A549 (cell line): ENCODE results near the gene PDLIM7. TPM values are rescaled to one million over a fixed set of nuclear protein-coding genes. Genes with fewer than 3 reads are reported as not detected.

Source experiments
- ATAC-seq, 2 experiments: fragments of 200-7000 bp in 1 of 2; fragments of >200 bp in 1 of 2; cut with Nextera tagmentation in 1 of 2; cut with Tn5 transposase in 1 of 2; 3 replicates each; pipeline versions ENCODE4 v1.8.0 to v1.9.1; 2018 to 2020; ENCODE audit warnings: mild to moderate bottlenecking in 1 of 2, moderate library complexity in 1 of 2
- CTCF ChIA-PET: fragments of 300-600 bp; sonication (Branson Sonifier 250); formaldehyde crosslinking; extraction: SDS; loops from one replicate; lab custom pipeline; 2021; ENCODE audit warnings: antibody characterized with exemption, inconsistent platforms; lab: Yijun Ruan, JAX
- POLR2A ChIA-PET: fragments of 350-600 bp; formaldehyde crosslinking; extraction: SDS; loops from one replicate; lab custom pipeline; 2021; ENCODE audit warnings: antibody characterized with exemption, inconsistent platforms; lab: Yijun Ruan, JAX
- DNase-seq, 2 experiments: peaks; one replicate each; pipeline versions ENCODE4 v3.0.0 to v3.0.0-alpha.2; 2011 to 2016; ENCODE audit warnings: low read depth in 1 of 2, low spot score in 1 of 2
- FAIRE-seq: peaks from 2 replicates; lab custom pipeline; 2011; peaks lifted over from hg19 to GRCh38; lab: Jason Lieb, UNC
- H3K27ac ChIP-seq, 2 experiments: fragments of >200 bp; sonication (Bioruptor Twin); formaldehyde crosslinking; 3 replicates each; pipeline ENCODE4 v1.5.1; 2016 to 2017
- H3K4me1 ChIP-seq: fragments of >200 bp; sonication (Bioruptor Twin); formaldehyde crosslinking; 3 replicates; pipeline ENCODE4 v1.6.1; 2016
- H3K4me2 ChIP-seq: fragments of >200 bp; sonication (Bioruptor Twin); formaldehyde crosslinking; 3 replicates; pipeline ENCODE4 v1.6.1; 2016
- H3K4me3 ChIP-seq: fragments of >200 bp; sonication (Bioruptor Twin); formaldehyde crosslinking; 3 replicates; pipeline ENCODE4 v1.5.1; 2016
- H3K9me3 ChIP-seq: fragments of >200 bp; sonication (Bioruptor Twin); formaldehyde crosslinking; 3 replicates; pipeline ENCODE4 v1.6.1; 2016
- CBX2 ChIP-seq: fragments of 200-600 bp; sonication (generic); IDR thresholded peaks from 2 replicates; pipeline ENCODE4 v1.6.1; 2016; ENCODE audit warnings: low read depth, mild to moderate bottlenecking, borderline replicate concordance
- CBX8 ChIP-seq: fragments of 200-600 bp; sonication (generic); IDR thresholded peaks from 2 replicates; pipeline ENCODE4 v1.6.1; 2016
- CEBPB ChIP-seq, 2 experiments: fragments of >200 bp in 1 of 2; sonication (Bioruptor Twin) in 1 of 2; formaldehyde crosslinking in 1 of 2; IDR thresholded peaks; 2 replicates each; pipeline ENCODE4 v1.6.1; 2012 to 2016
- CHD4 ChIP-seq: fragments of 200-600 bp; sonication (generic); IDR thresholded peaks from 2 replicates; pipeline ENCODE4 v1.6.1; 2016; ENCODE audit warnings: antibody characterized with exemption, mild to moderate bottlenecking, borderline replicate concordance
- EHMT2 ChIP-seq: fragments of 200-600 bp; sonication (generic); IDR thresholded peaks from 2 replicates; pipeline ENCODE4 v1.6.1; 2016; ENCODE audit warnings: antibody characterized with exemption, low read depth, mild to moderate bottlenecking, moderate library complexity
- ESRRA ChIP-seq: fragments of 150-350 bp; IDR thresholded peaks from 2 replicates; pipeline ENCODE4 v1.6.1; 2014; ENCODE audit warnings: mild to moderate bottlenecking, low read length, borderline replicate concordance
- FOSL2 ChIP-seq, 2 experiments: fragments of 450-650 bp in 1 of 2; fragments of >200 bp in 1 of 2; sonication (Bioruptor Twin) in 1 of 2; formaldehyde crosslinking; IDR thresholded peaks; 2 replicates each; pipeline versions ENCODE4 v1.5.0 to v1.6.1; 2016 to 2020; ENCODE audit warnings: mild to moderate bottlenecking in 1 of 2, moderate library complexity in 1 of 2
- GATA3 ChIP-seq: IDR thresholded peaks from 2 replicates; pipeline ENCODE4 v1.6.1; 2012; ENCODE audit warnings: borderline replicate concordance
- HOXB5 ChIP-seq: fragments of 250-450 bp; sonication (Bioruptor Pico); IDR thresholded peaks from 2 replicates; pipeline ENCODE4 v1.5.0; 2020; ENCODE audit warnings: mild to moderate bottlenecking, moderate library complexity
- JUNB ChIP-seq: fragments of >200 bp; sonication (Bioruptor Twin); formaldehyde crosslinking; IDR thresholded peaks from 2 replicates; pipeline ENCODE4 v1.6.1; 2016
- KDM1A ChIP-seq: fragments of 200-600 bp; sonication (generic); IDR thresholded peaks from 2 replicates; pipeline ENCODE4 v1.6.1; 2016; ENCODE audit warnings: low read depth, mild to moderate bottlenecking
- MAFK ChIP-seq: fragments of 450-650 bp; IDR thresholded peaks from 2 replicates; pipeline ENCODE4 v1.6.1; 2014; ENCODE audit not compliant: partially characterized antibody
- MYC ChIP-seq: IDR thresholded peaks from 2 replicates; pipeline ENCODE4 v1.6.1; 2012; ENCODE audit warnings: mild to moderate bottlenecking, inconsistent platforms, low read length, improper control_type of control experiment, borderline replicate concordance
- PHF8 ChIP-seq: fragments of 200-600 bp; sonication (generic); IDR thresholded peaks from 2 replicates; pipeline ENCODE4 v1.6.1; 2016; ENCODE audit warnings: low read depth, mild to moderate bottlenecking, antibody characterized with exemption, moderate library complexity, borderline replicate concordance
- POLR2A ChIP-seq: IDR thresholded peaks from 2 replicates; pipeline ENCODE4 v1.6.1; 2012; ENCODE audit warnings: mild to moderate bottlenecking, low read length
- SMC3 ChIP-seq: fragments of >200 bp; sonication (Bioruptor Twin); formaldehyde crosslinking; IDR thresholded peaks from 3 replicates; pipeline ENCODE4 v1.6.1; 2018; ENCODE audit warnings: inconsistent platforms
- ZNF302 ChIP-seq: fragments of 250-450 bp; sonication (Bioruptor Pico); IDR thresholded peaks from 2 replicates; pipeline ENCODE4 v1.9.0; 2021; ENCODE audit warnings: inconsistent platforms, mild to moderate bottlenecking, moderate library complexity
- WGBS: methylation state at CpG from one replicate; pipeline ENCODE4 v1.1.6; 2017; ENCODE audit errors: missing lambda C conversion rate; 5-methylcytosine and 5-hydroxymethylcytosine counted together
- polyA plus RNA-seq, 4 experiments: library from polyadenylated mRNA; depleted of rRNA in 3 of 4; stranded (reverse); fragments of >200 nt; fragmentation: RNase III in 1 of 4; extraction: RNeasy Plus Mini Kit Qiagen cat#74134 plus additional on column Dnase treatment in 1 of 4; gene quantifications; 2 replicates in 3 of 4; 3 replicates in 1 of 4; pipeline ENCODE4 v1.2.3, GENCODE V29; 2011 to 2017
- TF ChIP-seq, protein P1 (sequence below): IDR thresholded peaks from 2 replicates; pipeline ENCODE4 v1.6.1; 2012
- TF ChIP-seq, protein P2 (sequence below): fragments of 250-450 bp; sonication (Bioruptor Pico); IDR thresholded peaks from 2 replicates; pipeline ENCODE4 v1.5.0; 2020; ENCODE audit warnings: low read depth, mild to moderate bottlenecking, moderate library complexity
- TF ChIP-seq, protein P3 (sequence below): fragments of 450-650 bp; IDR thresholded peaks from 2 replicates; pipeline ENCODE4 v1.6.1; 2014; ENCODE audit warnings: antibody characterized with exemption
- TF ChIP-seq, protein P4 (sequence below): fragments of 250-450 bp; sonication (Bioruptor Pico); IDR thresholded peaks from 2 replicates; pipeline ENCODE4 v1.5.0; 2021; ENCODE audit warnings: mild to moderate bottlenecking, moderate library complexity, borderline replicate concordance
- TF ChIP-seq, protein P5 (sequence below): fragments of 150-350 bp; IDR thresholded peaks from 2 replicates; pipeline ENCODE4 v1.6.1; 2014; ENCODE audit warnings: low read depth, mild to moderate bottlenecking, low read length
- TF ChIP-seq, protein P6 (sequence below): fragments of 200-600 bp; sonication (generic); IDR thresholded peaks from 2 replicates; pipeline ENCODE4 v1.6.1; 2016; ENCODE audit warnings: antibody characterized with exemption, mild to moderate bottlenecking, moderate library complexity

PDLIM7 gene
- polyA plus RNA-seq, 2 of the 4 experiments (the other 2 are of a cell fraction) = 30.7 to 124 TPM

DNA sequence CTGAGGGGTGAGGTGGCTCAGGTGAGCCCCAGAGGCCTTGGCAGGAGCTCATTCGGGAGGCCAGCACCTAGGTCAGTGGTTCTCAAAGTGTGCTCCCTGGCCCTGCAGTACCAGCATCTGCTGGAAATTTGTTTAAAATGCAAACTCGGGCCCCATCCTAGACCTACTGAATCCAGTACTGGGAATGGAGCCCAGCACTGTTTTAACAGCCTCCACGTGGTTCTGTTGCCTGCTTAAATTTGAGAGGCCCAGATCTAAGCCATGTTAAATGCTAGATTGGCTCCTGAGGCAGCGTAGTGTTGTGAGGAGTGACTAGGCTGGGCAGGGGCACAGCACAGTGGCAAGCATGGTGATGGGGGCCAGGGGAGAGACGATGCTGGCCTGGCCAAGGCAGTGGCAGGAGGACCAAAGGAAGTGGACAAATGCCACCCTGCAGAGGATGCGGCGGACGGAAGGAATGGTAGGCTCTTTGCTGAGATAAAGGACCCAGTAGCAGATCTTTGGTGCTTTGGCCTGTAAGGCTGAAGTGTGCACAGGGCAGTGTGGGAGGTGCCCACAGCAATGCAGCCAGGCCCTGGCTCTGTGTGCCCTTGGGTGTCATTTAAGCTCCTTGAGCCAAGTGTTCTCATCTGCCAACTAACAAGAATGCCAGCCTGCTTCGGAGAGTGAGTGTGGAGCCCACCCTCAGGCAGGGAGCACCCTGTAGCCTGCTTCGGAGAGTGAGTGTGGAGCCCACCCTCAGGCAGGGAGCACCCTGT, 46.6 kb downstream of the PDLIM7 start:
- POLR2A ChIA-PET = interaction anchor here (0.8 kb wide), 1 partner anchor 25 kb away, joined by 5 read pairs; the partner anchor contains the start of gene GRK6
- no peaks in the 10 kb centered on the region for H3K9me3 ChIP-seq
- ATAC-seq (no peak), DNase-seq (no peak), FAIRE-seq (no peak)
- no peak overlapping the region for H3K4me3 ChIP-seq
- peaks cover 25% of the 10 kb centered on the region for H3K4me1 ChIP-seq
- CTCF ChIA-PET = interaction anchor here (2.9 to 25.5 kb wide), 6 partner anchors 9 to 143 kb away, joined by 13 to 871 read pairs (median 248); partner anchors contain the start of genes F12, GRK6, PDLIM7 and PFN3
- no peak overlapping the region; a peak in 1 of 6 replicates for H3K27ac ChIP-seq
- H3K4me2 ChIP-seq = no peak overlapping the region
- 85% methylated on average over 10 of the region's 10 CpGs for WGBS
- TF ChIP-seq ZNF302 = no peak
- TF ChIP-seq POLR2A = no peak
- TF ChIP-seq CHD4 = no peak
- no peak for TF ChIP-seq CEBPB (IDR thresholded peaks at IDR 0.05)
- TF ChIP-seq JUNB = no peak
- TF ChIP-seq CBX8 = no peak
- no peak for TF ChIP-seq SMC3
- no peak for TF ChIP-seq FOSL2 (IDR thresholded peaks at IDR 0.05)
- TF ChIP-seq FOSL2 (CRISPR knock-in tag; IDR thresholded peaks at IDR 0.05) = no peak
- TF ChIP-seq, protein P1, sequence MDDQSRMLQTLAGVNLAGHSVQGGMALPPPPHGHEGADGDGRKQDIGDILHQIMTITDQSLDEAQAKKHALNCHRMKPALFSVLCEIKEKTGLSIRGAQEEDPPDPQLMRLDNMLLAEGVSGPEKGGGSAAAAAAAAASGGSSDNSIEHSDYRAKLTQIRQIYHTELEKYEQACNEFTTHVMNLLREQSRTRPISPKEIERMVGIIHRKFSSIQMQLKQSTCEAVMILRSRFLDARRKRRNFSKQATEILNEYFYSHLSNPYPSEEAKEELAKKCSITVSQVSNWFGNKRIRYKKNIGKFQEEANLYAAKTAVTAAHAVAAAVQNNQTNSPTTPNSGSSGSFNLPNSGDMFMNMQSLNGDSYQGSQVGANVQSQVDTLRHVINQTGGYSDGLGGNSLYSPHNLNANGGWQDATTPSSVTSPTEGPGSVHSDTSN = no peak
- no peak for TF ChIP-seq KDM1A
- TF ChIP-seq, all 56 proteins: peak for 0

DNA sequence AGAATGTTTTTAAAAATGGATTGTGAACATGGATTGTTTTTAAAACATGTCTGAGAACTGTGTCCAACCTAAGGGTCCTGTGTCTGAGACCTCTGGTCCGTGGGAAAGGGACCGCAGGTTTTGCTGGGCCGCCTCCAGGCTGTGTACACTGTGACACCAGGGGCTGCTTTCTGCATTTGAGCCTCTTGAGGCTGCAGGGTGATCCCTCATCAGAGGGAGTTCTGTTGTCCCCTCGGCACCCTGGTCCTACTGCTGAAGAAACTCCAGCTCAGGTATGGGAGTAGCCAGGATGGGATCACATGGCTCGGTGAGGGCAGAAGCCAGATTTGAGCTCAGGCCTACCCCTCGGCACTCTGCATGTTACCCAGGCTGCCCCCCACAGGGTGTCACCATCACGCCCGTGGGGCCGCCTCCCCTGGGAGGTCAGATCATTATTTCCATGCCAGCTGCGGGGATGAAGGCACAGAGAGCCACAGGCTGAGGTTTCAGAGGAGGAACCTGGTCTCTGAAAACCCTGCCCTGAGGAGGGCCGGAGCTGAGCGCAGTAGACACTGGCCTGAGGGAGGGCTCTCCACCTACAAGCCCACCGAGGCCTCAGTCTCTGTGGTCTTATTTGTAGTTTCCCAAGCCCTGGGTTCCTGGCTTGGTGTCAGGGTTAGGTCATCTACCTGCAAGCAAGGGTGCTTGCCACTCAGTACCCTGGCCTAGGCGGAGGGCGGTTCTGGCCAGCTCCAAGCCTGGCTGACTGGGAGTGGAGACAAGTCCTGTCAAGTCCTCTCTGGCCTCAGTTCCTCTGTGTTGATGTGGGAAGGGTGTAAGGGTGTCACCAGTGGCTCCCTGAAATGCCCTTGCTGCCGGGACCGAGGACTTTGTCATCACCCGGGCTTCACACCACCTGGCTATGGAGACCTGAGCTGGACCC, 48.0 kb downstream of the PDLIM7 start:
- DNase-seq = no peak
- no peak for FAIRE-seq
- no peak for ATAC-seq
- H3K4me2 ChIP-seq = no peak overlapping the region; the same call in 2 of the 3 replicates
- peak overlapping the region in 1 of 2 experiments; percentile 98; a peak in 3 of 6 replicates for H3K27ac ChIP-seq
- POLR2A ChIA-PET = interaction anchor here (0.8 to 3.1 kb wide), 2 partner anchors 23 to 46 kb away, joined by 5 to 27 read pairs; partner anchors contain the start of gene GRK6
- CTCF ChIA-PET = interaction anchor here (1.3 to 25.5 kb wide), 10 partner anchors 8 to 336 kb away, joined by 4 to 871 read pairs (median 12); partner anchors contain the start of genes F12, GRK6, PDLIM7 and PFN3
- peaks cover 26% of the 10 kb centered on the region for H3K4me1 ChIP-seq
- H3K4me3 ChIP-seq = no peak overlapping the region
- H3K9me3 ChIP-seq = no peaks in the 10 kb centered on the region
- 88% methylated on average over 12 of the region's 18 CpGs for WGBS
- TF ChIP-seq CBX2 (no peak), PHF8 (no peak), CEBPB (IDR thresholded peaks at IDR 0.05) (no peak), ESRRA (no peak), GATA3 (no peak), HOXB5 (CRISPR knock-in tag) (no peak), MAFK (no peak), MYC (no peak), EHMT2 (no peak)
- TF ChIP-seq, protein P2, sequence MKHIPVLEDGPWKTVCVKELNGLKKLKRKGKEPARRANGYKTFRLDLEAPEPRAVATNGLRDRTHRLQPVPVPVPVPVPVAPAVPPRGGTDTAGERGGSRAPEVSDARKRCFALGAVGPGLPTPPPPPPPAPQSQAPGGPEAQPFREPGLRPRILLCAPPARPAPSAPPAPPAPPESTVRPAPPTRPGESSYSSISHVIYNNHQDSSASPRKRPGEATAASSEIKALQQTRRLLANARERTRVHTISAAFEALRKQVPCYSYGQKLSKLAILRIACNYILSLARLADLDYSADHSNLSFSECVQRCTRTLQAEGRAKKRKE (CRISPR knock-in tag) = no peak
- TF ChIP-seq, protein P3, sequence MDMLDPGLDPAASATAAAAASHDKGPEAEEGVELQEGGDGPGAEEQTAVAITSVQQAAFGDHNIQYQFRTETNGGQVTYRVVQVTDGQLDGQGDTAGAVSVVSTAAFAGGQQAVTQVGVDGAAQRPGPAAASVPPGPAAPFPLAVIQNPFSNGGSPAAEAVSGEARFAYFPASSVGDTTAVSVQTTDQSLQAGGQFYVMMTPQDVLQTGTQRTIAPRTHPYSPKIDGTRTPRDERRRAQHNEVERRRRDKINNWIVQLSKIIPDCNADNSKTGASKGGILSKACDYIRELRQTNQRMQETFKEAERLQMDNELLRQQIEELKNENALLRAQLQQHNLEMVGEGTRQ = no peak
- TF ChIP-seq, protein P4, sequence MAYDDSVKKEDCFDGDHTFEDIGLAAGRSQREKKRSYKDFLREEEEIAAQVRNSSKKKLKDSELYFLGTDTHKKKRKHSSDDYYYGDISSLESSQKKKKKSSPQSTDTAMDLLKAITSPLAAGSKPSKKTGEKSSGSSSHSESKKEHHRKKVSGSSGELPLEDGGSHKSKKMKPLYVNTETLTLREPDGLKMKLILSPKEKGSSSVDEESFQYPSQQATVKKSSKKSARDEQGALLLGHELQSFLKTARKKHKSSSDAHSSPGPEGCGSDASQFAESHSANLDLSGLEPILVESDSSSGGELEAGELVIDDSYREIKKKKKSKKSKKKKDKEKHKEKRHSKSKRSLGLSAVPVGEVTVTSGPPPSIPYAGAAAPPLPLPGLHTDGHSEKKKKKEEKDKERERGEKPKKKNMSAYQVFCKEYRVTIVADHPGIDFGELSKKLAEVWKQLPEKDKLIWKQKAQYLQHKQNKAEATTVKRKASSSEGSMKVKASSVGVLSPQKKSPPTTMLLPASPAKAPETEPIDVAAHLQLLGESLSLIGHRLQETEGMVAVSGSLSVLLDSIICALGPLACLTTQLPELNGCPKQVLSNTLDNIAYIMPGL = no peak
- TF ChIP-seq, protein P5, sequence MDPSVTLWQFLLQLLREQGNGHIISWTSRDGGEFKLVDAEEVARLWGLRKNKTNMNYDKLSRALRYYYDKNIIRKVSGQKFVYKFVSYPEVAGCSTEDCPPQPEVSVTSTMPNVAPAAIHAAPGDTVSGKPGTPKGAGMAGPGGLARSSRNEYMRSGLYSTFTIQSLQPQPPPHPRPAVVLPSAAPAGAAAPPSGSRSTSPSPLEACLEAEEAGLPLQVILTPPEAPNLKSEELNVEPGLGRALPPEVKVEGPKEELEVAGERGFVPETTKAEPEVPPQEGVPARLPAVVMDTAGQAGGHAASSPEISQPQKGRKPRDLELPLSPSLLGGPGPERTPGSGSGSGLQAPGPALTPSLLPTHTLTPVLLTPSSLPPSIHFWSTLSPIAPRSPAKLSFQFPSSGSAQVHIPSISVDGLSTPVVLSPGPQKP = no peak
- TF ChIP-seq, protein P6, sequence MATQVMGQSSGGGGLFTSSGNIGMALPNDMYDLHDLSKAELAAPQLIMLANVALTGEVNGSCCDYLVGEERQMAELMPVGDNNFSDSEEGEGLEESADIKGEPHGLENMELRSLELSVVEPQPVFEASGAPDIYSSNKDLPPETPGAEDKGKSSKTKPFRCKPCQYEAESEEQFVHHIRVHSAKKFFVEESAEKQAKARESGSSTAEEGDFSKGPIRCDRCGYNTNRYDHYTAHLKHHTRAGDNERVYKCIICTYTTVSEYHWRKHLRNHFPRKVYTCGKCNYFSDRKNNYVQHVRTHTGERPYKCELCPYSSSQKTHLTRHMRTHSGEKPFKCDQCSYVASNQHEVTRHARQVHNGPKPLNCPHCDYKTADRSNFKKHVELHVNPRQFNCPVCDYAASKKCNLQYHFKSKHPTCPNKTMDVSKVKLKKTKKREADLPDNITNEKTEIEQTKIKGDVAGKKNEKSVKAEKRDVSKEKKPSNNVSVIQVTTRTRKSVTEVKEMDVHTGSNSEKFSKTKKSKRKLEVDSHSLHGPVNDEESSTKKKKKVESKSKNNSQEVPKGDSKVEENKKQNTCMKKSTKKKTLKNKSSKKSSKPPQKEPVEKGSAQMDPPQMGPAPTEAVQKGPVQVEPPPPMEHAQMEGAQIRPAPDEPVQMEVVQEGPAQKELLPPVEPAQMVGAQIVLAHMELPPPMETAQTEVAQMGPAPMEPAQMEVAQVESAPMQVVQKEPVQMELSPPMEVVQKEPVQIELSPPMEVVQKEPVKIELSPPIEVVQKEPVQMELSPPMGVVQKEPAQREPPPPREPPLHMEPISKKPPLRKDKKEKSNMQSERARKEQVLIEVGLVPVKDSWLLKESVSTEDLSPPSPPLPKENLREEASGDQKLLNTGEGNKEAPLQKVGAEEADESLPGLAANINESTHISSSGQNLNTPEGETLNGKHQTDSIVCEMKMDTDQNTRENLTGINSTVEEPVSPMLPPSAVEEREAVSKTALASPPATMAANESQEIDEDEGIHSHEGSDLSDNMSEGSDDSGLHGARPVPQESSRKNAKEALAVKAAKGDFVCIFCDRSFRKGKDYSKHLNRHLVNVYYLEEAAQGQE = no peak
- TF ChIP-seq, all 56 proteins: peak for 0
